Activated naive CD4-positive, alpha-beta T cell treated with anti-CD3 and anti-CD28 coated beads for 36 hours (primary cell): ENCODE measurements around the gene BTG1. TPM values are rescaled to one million over a fixed set of nuclear protein-coding genes. Genes with fewer than 3 reads are reported as not detected.

Experiments used
- CTCF ChIA-PET: fragments of 350-600 bp; sonication (Branson Sonifier 250); formaldehyde crosslinking; loops from one replicate; lab custom pipeline; 2021; ENCODE audit warnings: antibody characterized with exemption; lab: Charles Lee
- DNase-seq: peaks from one replicate; pipeline ENCODE4 v3.0.0-alpha.2; 2020
- H3K27ac Mint-ChIP-seq: one replicate; pipeline ENCODE4 v1.8.0; 2021; ENCODE audit warnings: mild to moderate bottlenecking, mixed read lengths
- H3K27me3 Mint-ChIP-seq: one replicate; pipeline ENCODE4 v1.8.0; 2021; ENCODE audit warnings: low read depth, mixed read lengths
- H3K36me3 Mint-ChIP-seq: one replicate; pipeline ENCODE4 v1.8.0; 2021; ENCODE audit warnings: low read depth, mixed read lengths
- H3K4me1 Mint-ChIP-seq: one replicate; pipeline ENCODE4 v1.8.0; 2021; ENCODE audit warnings: low read depth, mixed read lengths
- H3K4me3 Mint-ChIP-seq: one replicate; pipeline ENCODE4 v1.8.0; 2021; ENCODE audit warnings: mild to moderate bottlenecking, moderate library complexity, mixed read lengths
- H3K9me3 Mint-ChIP-seq: one replicate; pipeline ENCODE4 v1.8.0; 2021; ENCODE audit warnings: mixed read lengths
- intact Hi-C: fragments of 100-400 bp; cut with micrococcal nuclease; formaldehyde crosslinking; loops from one replicate; pipeline ENCODE4 v1.15.1; 2023
- total RNA-seq, 2 experiments: library from RNA; stranded (reverse); gene quantifications; one replicate each; pipeline ENCODE4 v1.2.3, GENCODE V29; 2021

BTG1 gene
- total RNA-seq, 2 experiments from 2014 or later = 218 to 223 TPM

DNA sequence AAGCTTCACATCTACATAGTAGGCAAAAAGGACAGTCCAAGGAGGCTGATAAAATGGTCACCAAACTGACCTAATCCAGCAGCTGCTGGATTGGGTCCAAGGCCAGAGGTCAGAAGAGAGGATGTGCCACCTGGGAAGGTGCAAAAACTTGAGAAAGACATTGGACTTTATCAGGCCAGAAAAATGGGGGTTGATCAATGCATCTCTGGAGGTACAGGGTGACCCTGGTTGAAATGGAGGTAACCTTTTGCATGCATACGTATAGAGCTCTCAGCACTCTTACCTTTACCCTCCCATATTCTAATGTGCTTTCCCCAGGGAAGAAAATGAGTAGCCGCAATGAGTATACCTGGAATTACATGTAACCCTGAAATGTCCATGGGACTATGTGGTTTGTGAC, 16.0 kb downstream of the BTG1 start:
- intact Hi-C loops = loop anchor here (1.0 to 5.0 kb wide), 2 partner anchors 94 to 1443 kb away; partner anchors contain the start of gene SOCS2
- Mint-ChIP-seq H3K9me3 (no peaks in the 10 kb centered on the region), H3K27me3 (no peaks in the 10 kb centered on the region), H3K36me3 (peaks cover 40% of the 10 kb centered on the region), H3K27ac (peak overlapping the region; percentile 99), H3K4me1 (peaks cover 80% of the 10 kb centered on the region), H3K4me3 (peak overlapping the region; percentile 25)
- CTCF ChIA-PET = interaction anchor here (0.6 to 1.6 kb wide), 4 partner anchors 38 to 251 kb away, joined by 3 read pairs; no protein-coding TSS in a partner anchor
- no peak for DNase-seq

DNA sequence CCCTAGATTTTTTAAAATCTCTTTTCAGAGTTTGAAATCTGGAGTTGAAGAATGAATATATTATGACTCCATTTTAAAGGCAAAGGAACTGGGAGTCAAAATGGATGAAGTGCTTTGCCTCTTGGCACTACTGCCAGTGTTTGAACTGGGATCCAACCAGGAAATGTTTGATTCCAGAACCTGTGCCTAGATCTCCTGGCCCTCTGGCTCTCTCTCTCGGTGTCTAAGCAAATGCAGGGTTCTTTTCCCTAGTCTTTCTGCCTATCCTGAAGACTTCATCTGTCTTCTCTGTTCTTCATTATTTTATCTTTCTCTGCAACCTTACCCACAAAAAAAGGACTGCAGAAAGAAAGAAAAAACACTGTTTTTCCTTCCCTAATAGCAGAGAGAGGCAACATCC, 17.0 kb downstream of the BTG1 start:
- Mint-ChIP-seq H3K4me1 (peaks cover 80% of the 10 kb centered on the region), H3K36me3 (peaks cover 40% of the 10 kb centered on the region), H3K27me3 (no peaks in the 10 kb centered on the region), H3K4me3 (peak overlapping the region; percentile 30), H3K27ac (peak overlapping the region; percentile 99), H3K9me3 (no peaks in the 10 kb centered on the region)
- no peak for DNase-seq
- CTCF ChIA-PET = no interaction called here
- intact Hi-C loops = no loop called here

DNA sequence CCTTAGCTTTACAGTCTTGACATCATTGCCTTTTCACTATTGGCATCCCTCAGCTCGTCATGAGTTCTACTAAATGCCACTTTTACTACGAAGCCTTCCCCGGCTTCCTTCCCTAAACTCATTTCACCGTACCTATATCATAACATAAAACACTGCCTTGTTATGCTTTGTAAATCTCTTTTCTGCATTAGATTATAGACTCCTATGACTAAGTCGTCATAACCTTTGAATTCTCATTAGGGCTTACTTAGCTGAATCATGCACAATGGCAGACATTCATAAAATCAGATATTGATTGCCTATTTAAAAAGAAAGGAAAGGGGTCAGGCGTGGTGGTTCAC, 21.0 kb downstream of the BTG1 start:
- intact Hi-C loops = loop anchor here (1.0 kb wide), 2 partner anchors 8 to 9 kb away; no protein-coding TSS in a partner anchor
- Mint-ChIP-seq H3K36me3 (peaks cover 44% of the 10 kb centered on the region), H3K9me3 (peaks cover 6% of the 10 kb centered on the region), H3K4me1 (peaks cover 76% of the 10 kb centered on the region), H3K27ac (peak overlapping the region; percentile 91), H3K27me3 (no peaks in the 10 kb centered on the region), H3K4me3 (peak overlapping the region; percentile 34)
- CTCF ChIA-PET = interaction anchor here (0.5 to 1.6 kb wide), 4 partner anchors 12 to 89 kb away, joined by 3 to 4 read pairs (median 3); no protein-coding TSS in a partner anchor
- no peak for DNase-seq

DNA sequence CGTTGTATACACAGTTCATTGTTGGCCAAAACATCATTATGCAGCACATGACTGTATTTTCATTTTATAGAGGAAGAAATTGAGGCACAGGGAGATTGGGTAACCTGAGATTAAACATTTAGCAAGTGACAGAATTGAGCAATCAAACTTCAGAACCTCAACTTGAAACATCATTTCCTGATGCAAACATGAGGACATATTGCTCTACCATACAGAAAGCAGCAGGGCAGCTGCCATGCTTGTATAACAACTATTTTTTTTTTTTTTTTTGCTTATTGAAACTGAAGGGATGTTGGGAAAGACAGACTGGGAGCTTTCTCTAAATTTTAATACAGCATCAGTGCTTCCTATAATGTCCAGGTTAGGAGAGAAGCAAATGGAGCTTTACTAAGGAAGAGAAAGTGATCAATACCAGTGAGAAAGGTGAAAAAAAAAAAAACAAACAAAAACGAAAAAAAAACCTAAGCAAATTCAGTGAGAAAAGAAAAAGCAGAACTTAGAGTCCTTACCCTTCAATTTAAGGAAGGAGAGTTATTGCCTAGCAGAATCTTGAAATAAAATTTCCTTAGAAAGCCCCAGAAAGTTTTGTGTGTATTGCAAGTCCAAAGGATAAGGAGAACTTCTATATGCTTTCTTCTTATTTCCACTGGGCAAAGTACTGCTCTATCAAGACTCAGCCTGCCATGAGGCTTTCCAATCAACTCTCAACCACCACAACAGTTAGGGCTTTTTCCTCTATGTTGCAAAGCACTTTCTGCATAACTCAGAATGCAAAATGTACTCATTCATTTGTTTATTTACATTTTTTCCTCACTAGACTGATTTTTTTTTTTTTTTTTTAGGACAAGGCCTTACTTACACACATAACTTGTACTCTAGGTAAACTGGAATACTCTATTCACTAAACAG, 21.6 kb downstream of the BTG1 start:
- Mint-ChIP-seq H3K27me3 (no peaks in the 10 kb centered on the region), H3K9me3 (peaks cover 8% of the 10 kb centered on the region), H3K4me3 (peak overlapping the region; percentile 34), H3K4me1 (peaks cover 77% of the 10 kb centered on the region), H3K27ac (peak overlapping the region; percentile 91), H3K36me3 (peaks cover 45% of the 10 kb centered on the region)
- DNase-seq = no peak
- intact Hi-C loops = loop anchor here (1.0 kb wide), 2 partner anchors 8 to 9 kb away; no protein-coding TSS in a partner anchor
- CTCF ChIA-PET = interaction anchor here (0.5 to 1.4 kb wide), 5 partner anchors 9 to 88 kb away, joined by 3 to 5 read pairs (median 3); no protein-coding TSS in a partner anchor

DNA sequence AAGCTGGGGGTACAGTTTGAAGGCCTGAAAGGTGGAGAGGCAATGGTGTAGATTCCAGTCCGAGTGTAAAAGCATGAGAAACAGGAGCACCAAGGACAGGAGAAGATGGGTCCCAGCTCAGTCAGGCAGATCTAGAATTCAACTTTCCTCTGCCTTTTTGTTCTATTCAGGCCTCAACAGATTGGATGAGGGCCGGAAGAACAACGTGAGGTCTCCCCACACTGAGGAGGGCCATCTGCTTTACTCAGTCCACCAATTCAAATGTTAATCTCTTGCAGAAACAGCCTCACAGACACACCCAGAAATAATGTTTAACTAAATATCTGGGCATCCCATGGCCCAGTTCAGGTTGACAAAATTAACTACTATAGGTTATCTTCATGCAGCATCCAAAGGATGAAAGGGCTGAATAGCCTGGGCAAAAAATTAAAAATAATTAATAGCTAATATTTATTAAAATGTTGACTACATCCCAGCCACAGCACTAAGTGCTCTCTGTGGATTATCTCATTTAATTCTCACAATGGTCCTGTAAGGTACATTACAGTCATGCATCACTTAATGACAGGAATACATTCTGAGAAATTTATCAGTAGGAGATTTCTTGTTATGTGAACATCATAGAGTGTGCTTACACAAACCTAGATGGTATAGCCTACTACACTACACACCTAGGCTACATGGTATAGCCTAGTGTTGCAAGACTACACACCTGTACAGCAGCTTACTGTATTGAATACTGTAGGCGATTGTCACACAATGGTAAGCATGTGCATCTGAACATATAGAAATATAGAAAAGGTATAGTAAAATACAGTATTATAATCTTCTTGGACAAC, 22.5 kb downstream of the BTG1 start:
- H3K4me1 Mint-ChIP-seq = peaks cover 75% of the 10 kb centered on the region
- H3K27me3 Mint-ChIP-seq = no peaks in the 10 kb centered on the region
- peak overlapping the region; percentile 91 for H3K27ac Mint-ChIP-seq
- H3K4me3 Mint-ChIP-seq = peak overlapping the region; percentile 34
- intact Hi-C loops = no loop called here
- H3K36me3 Mint-ChIP-seq = peaks cover 46% of the 10 kb centered on the region
- no peak for DNase-seq
- CTCF ChIA-PET = interaction anchor here (0.5 to 1.4 kb wide), 2 partner anchors 9 to 381 kb away, joined by 3 to 5 read pairs; no protein-coding TSS in a partner anchor
- H3K9me3 Mint-ChIP-seq = peaks cover 10% of the 10 kb centered on the region

DNA sequence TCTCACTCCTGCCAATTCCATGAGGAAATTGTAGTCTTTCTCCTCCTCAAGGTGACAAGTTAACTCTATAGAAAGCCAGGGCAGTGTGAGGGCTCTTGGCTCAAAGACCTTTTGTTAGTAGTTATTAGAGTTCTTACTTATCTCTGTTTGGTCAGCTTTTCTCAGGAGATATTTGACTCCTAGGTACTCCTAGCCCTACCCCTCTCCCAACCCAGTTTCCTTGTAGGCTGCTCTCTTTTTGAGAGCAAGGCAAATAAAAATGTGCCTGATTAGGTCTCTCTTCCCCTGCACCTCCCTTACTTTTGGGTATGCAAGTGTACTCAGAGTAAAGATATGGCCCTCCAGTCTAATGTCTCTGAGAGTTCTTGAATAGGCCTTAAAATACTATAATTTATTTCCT, 23.8 kb downstream of the BTG1 start:
- H3K36me3 Mint-ChIP-seq = peaks cover 42% of the 10 kb centered on the region
- CTCF ChIA-PET = no interaction called here
- intact Hi-C loops = no loop called here
- peak overlapping the region; percentile 39 for H3K27ac Mint-ChIP-seq
- peaks cover 10% of the 10 kb centered on the region for H3K9me3 Mint-ChIP-seq
- peaks cover 73% of the 10 kb centered on the region for H3K4me1 Mint-ChIP-seq
- H3K4me3 Mint-ChIP-seq = no peak overlapping the region
- DNase-seq = no peak
- H3K27me3 Mint-ChIP-seq = no peaks in the 10 kb centered on the region

DNA sequence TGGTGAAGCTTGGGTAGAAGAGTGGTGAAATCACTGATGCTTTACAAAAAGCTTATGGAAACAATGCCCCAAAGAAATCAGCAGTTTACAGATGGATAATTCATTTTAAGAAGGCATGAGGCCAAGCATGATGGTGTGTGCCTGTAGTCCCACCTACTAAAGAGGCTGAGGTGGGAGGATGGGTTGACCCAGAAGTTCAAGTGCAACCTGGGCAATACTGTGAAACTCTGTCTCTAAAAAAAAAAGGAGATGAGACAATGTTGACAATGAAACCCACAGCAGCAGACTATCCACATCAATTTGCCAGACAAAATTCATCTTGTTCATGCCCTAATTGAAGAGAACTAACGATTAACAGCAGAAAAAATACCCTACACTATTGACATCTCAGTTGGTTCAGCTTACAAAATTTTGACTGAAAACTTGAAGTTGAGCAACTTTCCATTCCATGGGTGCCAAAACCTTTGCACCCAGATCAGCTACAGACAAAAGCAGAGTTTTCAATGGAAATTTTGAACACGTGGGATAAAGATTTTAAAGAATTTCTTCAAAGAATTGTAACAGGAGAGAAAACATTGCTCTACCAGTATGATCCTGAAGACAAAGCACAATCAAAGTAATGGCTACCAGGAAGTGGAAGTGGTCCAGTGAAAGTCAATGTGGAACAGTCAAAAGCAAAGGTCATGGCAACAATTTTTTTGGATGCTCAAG, 26.7 kb downstream of the BTG1 start:
- H3K4me3 Mint-ChIP-seq = no peak overlapping the region
- CTCF ChIA-PET = interaction anchor here (0.7 to 1.3 kb wide), 2 partner anchors 100 to 737 kb away, joined by 3 to 4 read pairs; no protein-coding TSS in a partner anchor
- no peak for DNase-seq
- intact Hi-C loops = no loop called here
- peaks cover 10% of the 10 kb centered on the region for H3K9me3 Mint-ChIP-seq
- H3K27me3 Mint-ChIP-seq = no peaks in the 10 kb centered on the region
- peaks cover 68% of the 10 kb centered on the region for H3K4me1 Mint-ChIP-seq
- H3K36me3 Mint-ChIP-seq = peaks cover 40% of the 10 kb centered on the region
- H3K27ac Mint-ChIP-seq = peak overlapping the region; percentile 74

DNA sequence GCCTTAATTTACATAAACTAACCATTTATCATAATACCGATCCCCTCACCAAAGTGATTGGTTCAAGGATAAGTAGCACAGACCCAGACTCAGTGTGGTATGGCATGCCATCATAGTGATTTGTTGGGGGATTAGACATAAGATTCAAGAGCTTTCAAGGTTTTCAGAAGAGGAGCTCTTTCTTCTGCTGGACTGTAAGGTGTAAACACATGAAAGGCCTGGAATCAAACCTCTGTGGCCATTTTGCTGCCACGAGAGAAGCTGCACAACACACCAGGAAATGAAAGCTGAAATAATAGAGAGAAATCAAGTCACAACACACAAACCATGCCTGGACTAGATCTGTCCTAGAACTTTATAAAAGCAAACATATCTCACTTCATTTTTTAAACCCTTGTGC, 30.8 kb downstream of the BTG1 start:
- CTCF ChIA-PET = interaction anchor here (0.5 to 1.6 kb wide), 8 partner anchors 8 to 294 kb away, joined by 3 to 5 read pairs (median 3); no protein-coding TSS in a partner anchor
- Mint-ChIP-seq H3K9me3 (peaks cover 4% of the 10 kb centered on the region), H3K36me3 (peaks cover 20% of the 10 kb centered on the region), H3K4me1 (peaks cover 67% of the 10 kb centered on the region), H3K27ac (peak overlapping the region; percentile 83), H3K27me3 (no peaks in the 10 kb centered on the region), H3K4me3 (peak overlapping the region; percentile 61)
- no peak for DNase-seq
- intact Hi-C loops = no loop called here

DNA sequence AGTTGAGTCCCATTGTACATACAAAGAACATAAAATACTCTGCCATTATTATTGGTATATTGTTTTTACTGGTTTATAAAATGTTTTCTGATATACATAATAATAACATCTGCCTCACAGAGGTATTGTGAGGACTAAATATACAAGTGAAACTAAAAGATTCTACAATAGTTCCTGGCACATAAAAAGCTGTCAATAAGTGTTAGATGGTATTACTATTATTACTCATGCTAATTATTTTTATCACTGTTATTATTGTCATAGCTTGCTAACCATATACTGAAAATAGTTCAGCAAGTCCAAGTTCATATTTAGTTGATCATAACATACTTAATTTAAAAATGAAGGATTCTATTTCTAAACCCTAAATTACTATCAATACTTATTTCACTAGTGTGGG, 34.4 kb downstream of the BTG1 start:
- H3K36me3 Mint-ChIP-seq = peaks cover 6% of the 10 kb centered on the region
- peaks cover 81% of the 10 kb centered on the region for H3K4me1 Mint-ChIP-seq
- peak overlapping the region; percentile 91 for H3K27ac Mint-ChIP-seq
- H3K4me3 Mint-ChIP-seq = peak overlapping the region; percentile 71
- DNase-seq = no peak
- no peaks in the 10 kb centered on the region for H3K9me3 Mint-ChIP-seq
- intact Hi-C loops = loop anchor here (1.0 to 2.0 kb wide), 2 partner anchors 20 to 46 kb away; no protein-coding TSS in a partner anchor
- CTCF ChIA-PET = no interaction called here
- H3K27me3 Mint-ChIP-seq = no peaks in the 10 kb centered on the region

DNA sequence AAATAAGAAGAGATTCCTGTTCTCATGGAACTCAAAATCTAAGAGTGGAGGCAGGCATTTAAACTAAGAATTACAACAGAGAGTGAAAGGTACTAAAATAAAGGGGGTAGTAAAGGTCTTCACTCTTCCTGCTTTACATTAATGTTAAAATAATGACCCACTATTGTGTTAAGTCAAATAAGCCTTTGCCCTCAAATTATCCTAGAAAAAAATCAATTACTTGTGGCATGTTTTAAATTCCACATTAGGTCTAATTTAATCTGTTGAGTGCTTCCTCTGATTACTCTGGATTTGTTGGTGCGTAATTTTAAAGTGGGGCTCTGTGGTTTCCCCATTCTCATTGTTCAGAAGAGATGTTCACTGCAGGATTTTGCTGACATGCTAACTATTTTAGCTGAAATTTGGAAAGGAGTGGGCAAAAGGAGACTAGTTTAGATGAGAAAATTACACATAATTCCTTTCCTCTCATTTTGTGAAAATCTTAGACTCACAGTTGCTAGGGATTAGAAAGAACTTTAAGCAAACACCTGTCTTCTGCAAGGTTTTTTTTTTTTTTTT, 35.5 kb downstream of the BTG1 start:
- CTCF ChIA-PET = interaction anchor here (0.6 to 0.8 kb wide), 2 partner anchors 22 to 297 kb away, joined by 3 read pairs; no protein-coding TSS in a partner anchor
- Mint-ChIP-seq H3K36me3 (peaks cover 5% of the 10 kb centered on the region), H3K27ac (peak overlapping the region; percentile 91), H3K4me3 (peak overlapping the region; percentile 71), H3K4me1 (peaks cover 84% of the 10 kb centered on the region), H3K9me3 (no peaks in the 10 kb centered on the region), H3K27me3 (no peaks in the 10 kb centered on the region)
- no peak for DNase-seq
- intact Hi-C loops = loop anchor here (1.0 to 2.0 kb wide), 2 partner anchors 32 to 45 kb away; no protein-coding TSS in a partner anchor

DNA sequence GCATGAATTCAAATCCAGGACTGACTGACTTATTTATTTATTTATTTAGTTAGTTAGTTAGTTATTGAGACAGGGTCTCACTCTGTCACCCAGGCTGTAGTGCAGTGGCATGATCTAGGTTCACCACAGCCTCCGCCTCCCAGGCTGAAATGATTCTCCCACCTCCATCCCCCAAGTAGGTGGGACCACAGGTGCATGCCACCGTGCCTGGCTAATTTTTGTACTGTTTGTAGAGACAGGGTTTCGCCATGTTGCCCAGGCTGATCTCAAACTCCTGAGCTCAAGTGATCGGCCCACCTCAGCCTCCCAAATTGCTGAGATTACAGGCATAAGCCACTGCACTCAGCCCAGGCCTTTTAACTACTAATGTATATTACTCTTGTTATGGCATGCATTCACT, 36.0 kb downstream of the BTG1 start:
- Mint-ChIP-seq H3K9me3 (no peaks in the 10 kb centered on the region), H3K36me3 (peaks cover 4% of the 10 kb centered on the region), H3K4me3 (peak overlapping the region; percentile 71), H3K27me3 (no peaks in the 10 kb centered on the region), H3K4me1 (peaks cover 82% of the 10 kb centered on the region), H3K27ac (peak overlapping the region; percentile 91)
- DNase-seq = peak; percentile 39
- intact Hi-C loops = loop anchor here (1.0 to 2.0 kb wide), 2 partner anchors 31 to 45 kb away; no protein-coding TSS in a partner anchor
- CTCF ChIA-PET = interaction anchor here (0.6 kb wide), 1 partner anchor 23 kb away, joined by 3 read pairs; no protein-coding TSS in a partner anchor
